Measurements from ENCODE around the gene KRT81.

Gene KRT81

GRCh38 chr12:52238916-52239646 lies 52.3 kb downstream of the KRT81 start:
- no peak for DNase-seq

GRCh38 chr12:52238207-52238840 lies 53.0 kb downstream of the KRT81 start:
- no peak for DNase-seq

- no peak for DNase-seq
These were observed 54.8 kb downstream of the KRT81 start for GRCh38 chr12:52236386-52237050.
